ENCODE measurements around the gene TMEM140.

Gene TMEM140

GRCh38 chr7:135204341-135204749, 56.5 kb downstream of the TMEM140 start:
- no peaks in the 10 kb centered on the region for H4K20me1 ChIP-seq (ENCODE audit: insufficient read depth, low read length)
- no peaks in the 10 kb centered on the region for H3K36me3 ChIP-seq (replicated peaks; ENCODE audit: insufficient read depth, low read length)
- H3K4me1 ChIP-seq (ENCODE audit: low read length) = peaks cover 7% of the 10 kb centered on the region; the same call in 1 of the 2 replicates
- H3K79me2 ChIP-seq (ENCODE audit: low read length) = no peaks in the 10 kb centered on the region
- no peak overlapping the region for H3K4me3 ChIP-seq (ENCODE audit: low read length)
- H3K9me3 ChIP-seq (replicated peaks; ENCODE audit: insufficient read depth, low read length) = no peaks in the 10 kb centered on the region
- no peak overlapping the region for H3K27ac ChIP-seq (ENCODE audit: low read length)
- DNase-seq = no peak
- no peak overlapping the region for H3K9ac ChIP-seq (ENCODE audit: low read length)
- TF ChIP-seq, protein P1, sequence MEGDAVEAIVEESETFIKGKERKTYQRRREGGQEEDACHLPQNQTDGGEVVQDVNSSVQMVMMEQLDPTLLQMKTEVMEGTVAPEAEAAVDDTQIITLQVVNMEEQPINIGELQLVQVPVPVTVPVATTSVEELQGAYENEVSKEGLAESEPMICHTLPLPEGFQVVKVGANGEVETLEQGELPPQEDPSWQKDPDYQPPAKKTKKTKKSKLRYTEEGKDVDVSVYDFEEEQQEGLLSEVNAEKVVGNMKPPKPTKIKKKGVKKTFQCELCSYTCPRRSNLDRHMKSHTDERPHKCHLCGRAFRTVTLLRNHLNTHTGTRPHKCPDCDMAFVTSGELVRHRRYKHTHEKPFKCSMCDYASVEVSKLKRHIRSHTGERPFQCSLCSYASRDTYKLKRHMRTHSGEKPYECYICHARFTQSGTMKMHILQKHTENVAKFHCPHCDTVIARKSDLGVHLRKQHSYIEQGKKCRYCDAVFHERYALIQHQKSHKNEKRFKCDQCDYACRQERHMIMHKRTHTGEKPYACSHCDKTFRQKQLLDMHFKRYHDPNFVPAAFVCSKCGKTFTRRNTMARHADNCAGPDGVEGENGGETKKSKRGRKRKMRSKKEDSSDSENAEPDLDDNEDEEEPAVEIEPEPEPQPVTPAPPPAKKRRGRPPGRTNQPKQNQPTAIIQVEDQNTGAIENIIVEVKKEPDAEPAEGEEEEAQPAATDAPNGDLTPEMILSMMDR (IDR thresholded peaks at IDR 0.05; ENCODE audit: low read length) = no peak
- H3K27me3 ChIP-seq (replicated peaks; ENCODE audit: insufficient read depth, low read length) = no peaks in the 10 kb centered on the region
- H3F3A ChIP-seq (ENCODE audit: insufficient read depth, low read length) = no peaks in the 10 kb centered on the region
- H2AFZ ChIP-seq (ENCODE audit: low read length) = no peak overlapping the region
- H3K4me2 ChIP-seq (ENCODE audit: low read depth, low read length) = no peak overlapping the region
- H3K9me2 ChIP-seq (replicated peaks; ENCODE audit: insufficient read depth, low read length) = no peaks in the 10 kb centered on the region

- no peak overlapping the region for H2AFZ ChIP-seq (ENCODE audit: low read length)
- H3F3A ChIP-seq (ENCODE audit: insufficient read depth, low read length) = no peaks in the 10 kb centered on the region
- H3K4me2 ChIP-seq (ENCODE audit: low read depth, low read length) = no peak overlapping the region
- no peaks in the 10 kb centered on the region for H3K27me3 ChIP-seq (replicated peaks; ENCODE audit: insufficient read depth, low read length)
- DNase-seq = no peak
- no peak overlapping the region for H3K27ac ChIP-seq (ENCODE audit: low read length)
- no peaks in the 10 kb centered on the region for H3K9me2 ChIP-seq (replicated peaks; ENCODE audit: insufficient read depth, low read length)
- H3K4me3 ChIP-seq (ENCODE audit: low read length) = no peak overlapping the region
- TF ChIP-seq EZH2 (optimal IDR thresholded peaks at IDR 0.05; ENCODE audit: low read depth, low read length) = no peak
- H4K20me1 ChIP-seq (ENCODE audit: insufficient read depth, low read length) = no peaks in the 10 kb centered on the region
- peaks cover 7% of the 10 kb centered on the region; the same call in 1 of the 2 replicates for H3K4me1 ChIP-seq (ENCODE audit: low read length)
- no peaks in the 10 kb centered on the region for H3K79me2 ChIP-seq (ENCODE audit: low read length)
- H3K9me3 ChIP-seq (replicated peaks; ENCODE audit: insufficient read depth, low read length) = no peaks in the 10 kb centered on the region
- H3K36me3 ChIP-seq (replicated peaks; ENCODE audit: insufficient read depth, low read length) = no peaks in the 10 kb centered on the region
- no peak overlapping the region for H3K9ac ChIP-seq (ENCODE audit: low read length)
These were observed 57.0 kb downstream of the TMEM140 start for GRCh38 chr7:135204876-135205275.

- TF ChIP-seq, protein P1 (IDR thresholded peaks at IDR 0.05; ENCODE audit: low read length) = no peak
- TF ChIP-seq EZH2 (optimal IDR thresholded peaks at IDR 0.05; ENCODE audit: low read depth, low read length) (no peak), EZH2phosphoT487 (IDR thresholded peaks at IDR 0.05; ENCODE audit: low read length) (no peak)
- Histone ChIP-seq H3F3A (ENCODE audit: insufficient read depth, low read length) (no peaks in the 10 kb centered on the region), H4K20me1 (ENCODE audit: insufficient read depth, low read length) (no peaks in the 10 kb centered on the region), H3K4me1 (ENCODE audit: low read length) (peaks cover 11% of the 10 kb centered on the region; the same call in 1 of the 2 replicates), H2AFZ (ENCODE audit: low read length) (no peak overlapping the region), H3K79me2 (ENCODE audit: low read length) (no peaks in the 10 kb centered on the region), H3K4me2 (ENCODE audit: low read depth, low read length) (no peak overlapping the region), H3K4me3 (ENCODE audit: low read length) (no peak overlapping the region), H3K36me3 (replicated peaks; ENCODE audit: insufficient read depth, low read length) (no peaks in the 10 kb centered on the region), H3K27ac (ENCODE audit: low read length) (no peak overlapping the region), H3K9me2 (replicated peaks; ENCODE audit: insufficient read depth, low read length) (no peaks in the 10 kb centered on the region), H3K9me3 (replicated peaks; ENCODE audit: insufficient read depth, low read length) (no peaks in the 10 kb centered on the region), H3K27me3 (replicated peaks; ENCODE audit: insufficient read depth, low read length) (no peaks in the 10 kb centered on the region), H3K9ac (ENCODE audit: low read length) (no peak overlapping the region)
- no peak for DNase-seq
These were observed 58.0 kb downstream of the TMEM140 start for GRCh38 chr7:135205850-135206249.

- Histone ChIP-seq H4K20me1 (ENCODE audit: insufficient read depth, low read length) (no peaks in the 10 kb centered on the region), H3K9ac (ENCODE audit: low read length) (no peak overlapping the region), H3K36me3 (replicated peaks; ENCODE audit: insufficient read depth, low read length) (no peaks in the 10 kb centered on the region), H3K4me2 (ENCODE audit: low read depth, low read length) (no peak overlapping the region), H3F3A (ENCODE audit: insufficient read depth, low read length) (0 out of 2 replicates have a peak, but pooled peaks cover 3% of the 10 kb centered on the region), H3K27ac (ENCODE audit: low read length) (no peak overlapping the region), H3K9me2 (replicated peaks; ENCODE audit: insufficient read depth, low read length) (no peaks in the 10 kb centered on the region), H3K4me1 (ENCODE audit: low read length) (peaks cover 11% of the 10 kb centered on the region; the same call in 1 of the 2 replicates), H3K4me3 (ENCODE audit: low read length) (no peak overlapping the region), H3K27me3 (replicated peaks; ENCODE audit: insufficient read depth, low read length) (no peaks in the 10 kb centered on the region), H2AFZ (ENCODE audit: low read length) (no peak overlapping the region), H3K79me2 (ENCODE audit: low read length) (no peaks in the 10 kb centered on the region), H3K9me3 (replicated peaks; ENCODE audit: insufficient read depth, low read length) (no peaks in the 10 kb centered on the region)
- DNase-seq = no peak
- TF ChIP-seq EZH2 (optimal IDR thresholded peaks at IDR 0.05; ENCODE audit: low read depth, low read length) (no peak), EZH2phosphoT487 (IDR thresholded peaks at IDR 0.05; ENCODE audit: low read length) (no peak)
- TF ChIP-seq, protein P1 (IDR thresholded peaks at IDR 0.05; ENCODE audit: low read length) = no peak
These were observed 59.1 kb downstream of the TMEM140 start for GRCh38 chr7:135206941-135207391.

All from MM.1S (cell line).